ENCODE data around the gene NAA35.
"Not testable (repeated sequence)": the region's sequence is repeated elsewhere in the genome, so short reads cannot be mapped to it uniquely, and the experiment has no call there.

NAA35 gene

GRCh38 chr9:85940832-85941621 is at the start of gene NAA35:
Gene NAA35, plus strand, starts transcription at chr9:85941146. Its CDS starts 1,014 bp downstream, at chr9:85942160.
- in situ Hi-C loops (cut with HindIII; ENCODE audit: low sequenced_read_pairs), result no loop called here

GRCh38 chr9:85892401-85892800 is 48.5 kb upstream of the NAA35 start:
- in situ Hi-C loops (cut with HindIII; ENCODE audit: low sequenced_read_pairs), result no loop called here

GRCh38 chr9:85895685-85896084 is 45.3 kb upstream of the NAA35 start:
- in situ Hi-C loops (cut with HindIII; ENCODE audit: low sequenced_read_pairs), result no loop called here

GRCh38 chr9:85897848-85898247 is 43.1 kb upstream of the NAA35 start:
- in situ Hi-C loops (cut with HindIII; ENCODE audit: low sequenced_read_pairs), result no loop called here

- in situ Hi-C loops (cut with HindIII; ENCODE audit: low sequenced_read_pairs), result no loop called here
Observed at GRCh38 chr9:85898332-85898731, 42.6 kb upstream of the NAA35 start.

GRCh38 chr9:85899388-85899787 is 41.6 kb upstream of the NAA35 start:
- in situ Hi-C loops (cut with HindIII; ENCODE audit: low sequenced_read_pairs), result no loop called here

- in situ Hi-C loops (cut with HindIII; ENCODE audit: low sequenced_read_pairs), result no loop called here
Observed at GRCh38 chr9:85900504-85901201, 40.3 kb upstream of the NAA35 start.

GRCh38 chr9:85904975-85905374 is 36.0 kb upstream of the NAA35 start:
- in situ Hi-C loops (cut with HindIII; ENCODE audit: low sequenced_read_pairs), result no loop called here

- in situ Hi-C loops (cut with HindIII; ENCODE audit: low sequenced_read_pairs), result no loop called here
Observed at GRCh38 chr9:85905957-85906356, 35.0 kb upstream of the NAA35 start.

GRCh38 chr9:85909390-85909789 is 31.6 kb upstream of the NAA35 start:
- in situ Hi-C loops (cut with HindIII; ENCODE audit: low sequenced_read_pairs), result no loop called here

GRCh38 chr9:85914108-85914507 is 26.8 kb upstream of the NAA35 start:
- in situ Hi-C loops (cut with HindIII; ENCODE audit: low sequenced_read_pairs), result no loop called here

GRCh38 chr9:85917756-85918155 is 23.2 kb upstream of the NAA35 start:
- in situ Hi-C loops (cut with HindIII; ENCODE audit: low sequenced_read_pairs), result no loop called here

GRCh38 chr9:85925493-85925892 is 15.5 kb upstream of the NAA35 start:
- in situ Hi-C loops (cut with HindIII; ENCODE audit: low sequenced_read_pairs), result no loop called here

- in situ Hi-C loops (cut with HindIII; ENCODE audit: low sequenced_read_pairs), result no loop called here
Observed at GRCh38 chr9:85927076-85927475, 13.9 kb upstream of the NAA35 start.

- in situ Hi-C loops (cut with HindIII; ENCODE audit: low sequenced_read_pairs), result no loop called here
Observed at GRCh38 chr9:85931495-85931894, 9.5 kb upstream of the NAA35 start.

GRCh38 chr9:85935950-85936349 is 5.0 kb upstream of the NAA35 start:
- in situ Hi-C loops (cut with HindIII; ENCODE audit: low sequenced_read_pairs), result not testable (repeated sequence)

- in situ Hi-C loops (cut with HindIII; ENCODE audit: low sequenced_read_pairs), result no loop called here
Observed at GRCh38 chr9:85940275-85940831, 593 bp upstream of the NAA35 start.

- in situ Hi-C loops (cut with HindIII; ENCODE audit: low sequenced_read_pairs), result no loop called here
Observed at GRCh38 chr9:85941622-85941940, 635 bp downstream of the NAA35 start.

GRCh38 chr9:85941966-85942912 is 1.3 kb downstream of the NAA35 start:
- in situ Hi-C loops (cut with HindIII; ENCODE audit: low sequenced_read_pairs), result no loop called here

GRCh38 chr9:85942913-85943709 is 2.2 kb downstream of the NAA35 start:
- in situ Hi-C loops (cut with HindIII; ENCODE audit: low sequenced_read_pairs), result no loop called here
